Measurements from ENCODE around the gene LMCD1. TPM values are rescaled to one million over a fixed set of nuclear protein-coding genes. Genes with fewer than 3 reads are reported as not detected.

Gene LMCD1
- total RNA-seq, 1 experiment from 2014 or later, result 24.3 TPM

DNA sequence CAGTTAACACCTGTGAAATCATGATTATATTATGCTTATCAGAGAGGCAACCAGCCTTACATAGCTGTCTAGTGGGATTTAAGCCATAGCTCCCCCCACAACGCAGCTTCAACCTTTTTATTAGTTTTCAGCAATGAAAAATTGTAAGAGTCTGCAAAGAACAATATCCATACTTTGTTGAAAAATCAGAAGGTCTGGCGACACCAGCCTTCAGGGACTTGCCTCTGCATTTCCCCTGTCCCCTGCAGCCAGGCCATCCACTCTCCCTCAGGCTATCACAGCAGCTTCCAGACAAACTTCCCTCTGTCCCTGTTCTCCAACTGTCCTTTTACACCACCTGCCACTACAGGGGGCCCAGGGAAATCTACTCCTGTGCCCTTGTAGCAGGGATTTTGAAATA lies 83.0 kb downstream of the LMCD1 start:
- no peak for DNase-seq (ENCODE audit: low read depth, low spot score)
- in situ Hi-C loops (cut with HindIII; ENCODE audit: low pct_unique_long_range_greater_than_20kb, low sequenced_read_pairs), result no loop called here

DNA sequence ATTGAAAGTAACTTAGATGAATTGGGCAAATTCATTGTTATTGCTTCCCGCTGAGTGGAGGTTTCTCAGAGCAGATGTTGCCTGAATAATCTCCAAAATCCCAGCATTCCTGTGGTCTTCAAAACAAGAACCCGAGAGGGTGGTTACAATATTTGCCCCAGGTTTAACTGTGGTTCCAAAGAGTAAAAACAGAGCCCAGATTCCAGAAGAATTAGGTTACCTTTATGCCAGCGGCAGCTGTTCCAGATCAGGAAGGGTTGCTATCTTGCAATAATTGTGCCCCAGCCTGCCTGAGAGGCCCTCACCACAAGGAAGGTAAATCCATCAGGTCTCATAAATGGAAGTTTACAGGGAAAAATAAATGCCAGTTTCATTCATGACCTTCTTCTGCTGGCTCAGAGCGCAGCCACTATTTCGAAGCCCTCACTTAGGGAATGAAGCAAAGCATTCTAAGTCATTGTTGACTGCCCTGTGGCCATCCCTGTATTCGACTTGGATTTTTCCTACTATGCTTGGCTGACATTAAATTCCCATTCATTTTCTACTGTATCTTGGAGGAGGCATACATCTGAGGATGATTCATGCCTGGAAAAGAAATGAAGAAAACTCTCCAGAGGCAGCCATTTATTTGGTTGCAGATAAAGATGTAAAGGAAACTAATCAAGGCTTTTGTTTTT lies 88.4 kb downstream of the LMCD1 start:
- in situ Hi-C loops (cut with HindIII; ENCODE audit: low pct_unique_long_range_greater_than_20kb, low sequenced_read_pairs), result no loop called here
- DNase-seq (ENCODE audit: low read depth, low spot score), result no peak

DNA sequence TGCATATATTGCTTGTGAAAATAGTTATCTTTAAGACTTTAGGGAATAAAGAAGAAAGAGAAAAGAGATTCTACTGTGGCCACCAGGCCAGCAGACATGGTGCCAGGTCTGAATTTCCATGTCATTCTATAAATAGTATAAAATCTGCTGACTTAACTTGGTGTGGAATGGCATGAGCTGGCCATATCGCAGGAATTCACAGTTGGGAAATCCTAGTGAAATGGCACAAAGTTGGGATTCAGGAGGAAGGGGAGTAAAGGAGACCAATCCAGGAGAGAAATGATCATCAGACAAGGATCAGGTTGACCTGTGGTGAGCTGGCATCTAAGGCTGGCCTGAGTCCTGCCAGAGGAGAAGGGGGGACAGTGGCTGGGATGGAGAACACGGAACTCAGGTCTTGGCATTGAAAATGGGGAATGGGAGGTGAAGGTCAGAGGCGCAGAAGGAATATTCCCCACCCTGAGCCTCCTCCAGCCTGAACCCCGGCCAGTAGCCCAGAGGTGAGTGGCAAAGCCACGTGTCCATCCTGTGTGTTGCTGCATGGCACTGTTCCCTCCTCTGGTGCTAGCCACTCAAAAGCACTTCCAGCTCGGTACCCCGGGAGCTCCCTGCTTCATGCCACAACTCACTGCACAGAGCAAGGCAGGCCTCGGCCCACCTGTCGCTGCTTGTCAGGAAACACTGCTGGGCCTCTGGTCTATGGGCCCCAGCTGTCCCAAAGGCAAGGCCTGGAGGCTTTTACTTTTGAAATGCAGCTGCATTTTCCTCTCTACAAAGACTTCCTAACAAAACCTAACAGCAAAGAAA lies 91.6 kb downstream of the LMCD1 start:
- no peak for DNase-seq (ENCODE audit: low read depth, low spot score)
- in situ Hi-C loops (cut with HindIII; ENCODE audit: low pct_unique_long_range_greater_than_20kb, low sequenced_read_pairs), result no loop called here

DNA sequence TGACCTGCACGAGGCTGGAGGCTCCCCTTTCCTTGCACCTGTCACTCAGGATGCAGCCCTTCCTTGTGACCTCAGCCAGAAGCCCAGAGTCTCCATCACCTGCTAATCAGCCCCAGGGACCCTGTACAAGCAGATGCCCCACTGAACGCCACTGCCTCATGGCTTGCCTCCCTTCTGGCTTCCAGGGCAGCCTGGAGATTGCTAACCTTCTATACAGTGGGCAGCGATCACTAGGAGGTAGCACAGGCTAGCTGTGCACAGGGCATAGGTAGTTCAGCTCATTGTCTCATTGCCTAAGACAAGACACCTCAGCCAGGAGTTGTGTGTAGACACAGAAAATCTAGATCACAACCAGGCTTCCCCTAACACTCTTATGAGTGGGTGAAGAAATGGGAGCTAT lies 93.6 kb downstream of the LMCD1 start:
- in situ Hi-C loops (cut with HindIII; ENCODE audit: low pct_unique_long_range_greater_than_20kb, low sequenced_read_pairs), result no loop called here
- DNase-seq (ENCODE audit: low read depth, low spot score), result no peak

DNA sequence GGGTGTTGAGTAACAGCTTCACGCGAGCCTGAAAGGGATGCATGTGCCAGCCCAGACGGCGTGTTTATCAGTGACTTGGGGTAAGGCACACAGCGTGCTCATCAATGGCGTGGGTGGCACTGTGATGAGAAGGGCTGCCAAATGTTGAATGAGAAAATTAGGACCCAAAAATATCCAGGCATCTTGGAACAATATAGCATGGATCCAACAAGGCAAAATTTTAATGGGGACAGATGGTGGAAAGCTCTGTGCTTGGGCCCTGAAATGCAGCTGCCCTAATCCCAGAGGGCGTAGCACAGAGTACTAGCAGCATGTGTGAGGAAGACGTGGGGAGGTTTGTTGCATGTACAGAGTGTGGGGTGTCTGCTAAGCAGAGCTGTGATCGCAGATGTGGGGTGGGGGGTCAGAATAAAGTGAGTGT lies 94.1 kb downstream of the LMCD1 start:
- DNase-seq (ENCODE audit: low read depth, low spot score), result no peak
- in situ Hi-C loops (cut with HindIII; ENCODE audit: low pct_unique_long_range_greater_than_20kb, low sequenced_read_pairs), result no loop called here

DNA sequence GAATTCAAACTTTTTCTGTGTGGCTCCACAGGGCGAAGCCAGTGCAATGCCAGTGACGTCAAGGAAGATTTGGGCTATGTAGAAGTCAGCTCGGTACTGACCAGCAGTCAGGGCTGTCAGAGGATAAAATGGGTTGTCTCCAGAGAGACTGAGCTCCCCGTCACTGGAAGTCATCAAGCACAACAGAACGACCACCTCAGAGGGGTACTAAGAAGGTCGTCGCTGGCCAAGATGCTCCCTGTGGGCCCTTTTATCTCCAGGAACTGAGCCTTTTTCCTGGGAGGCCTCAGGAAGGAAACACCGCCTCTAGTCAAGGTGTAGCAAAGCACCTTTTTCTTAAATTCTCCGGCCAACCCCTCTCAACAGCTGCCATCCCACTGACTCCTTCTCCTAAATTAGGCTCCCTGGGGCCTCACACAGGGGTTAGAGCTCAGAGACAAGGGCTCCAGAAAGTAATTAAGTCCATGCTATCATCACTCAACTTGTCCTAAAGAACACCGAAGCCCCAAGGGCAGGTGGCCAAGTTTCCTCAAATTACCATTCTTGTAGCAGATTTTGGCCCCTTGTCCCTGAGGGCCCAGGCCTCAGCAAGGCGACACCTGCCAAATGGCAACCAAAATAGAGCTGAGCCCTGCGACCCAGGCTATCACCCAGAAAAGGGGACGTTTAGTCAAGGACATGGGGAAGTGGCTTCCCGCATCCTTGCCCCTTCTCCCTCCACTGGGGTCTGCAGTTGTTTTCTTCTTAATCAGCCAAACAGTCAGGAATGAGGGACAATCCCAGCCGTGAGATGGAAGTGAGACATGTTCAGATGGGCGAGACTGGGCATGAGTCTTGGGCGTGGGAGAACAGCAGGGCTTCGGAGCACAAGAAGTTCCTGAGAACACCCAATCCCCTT lies 94.9 kb downstream of the LMCD1 start:
- in situ Hi-C loops (cut with HindIII; ENCODE audit: low pct_unique_long_range_greater_than_20kb, low sequenced_read_pairs), result no loop called here
- no peak for DNase-seq (ENCODE audit: low read depth, low spot score)

DNA sequence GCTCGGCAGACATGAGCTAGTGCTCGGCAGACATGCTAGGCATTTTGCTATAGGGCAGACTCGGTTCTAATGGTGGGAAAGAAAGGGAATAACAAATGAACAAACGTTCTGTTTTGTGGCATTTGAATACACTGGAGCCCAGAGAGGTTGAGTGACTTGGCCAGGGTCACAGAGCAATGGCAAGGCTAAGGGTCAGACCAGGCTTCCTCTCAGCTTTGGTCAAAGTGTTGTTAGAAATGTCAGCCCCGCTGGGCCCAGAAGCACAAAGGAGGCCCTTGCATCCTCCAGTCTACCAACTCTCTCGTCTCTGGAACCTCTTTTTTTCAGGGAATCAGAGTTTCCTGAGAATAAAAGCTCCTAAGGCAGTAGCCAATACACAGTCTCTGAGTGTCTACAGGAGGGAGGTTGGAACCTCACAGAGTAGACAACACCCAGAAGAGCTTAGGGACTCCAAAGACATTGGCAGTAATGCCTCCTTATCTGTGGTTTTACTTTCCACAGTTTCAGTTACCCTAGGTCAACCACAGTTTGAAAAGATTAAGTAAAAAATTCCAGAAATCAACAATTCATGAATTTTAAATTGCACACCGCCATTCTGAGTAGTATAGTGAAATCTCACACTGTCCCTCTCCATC lies 95.7 kb downstream of the LMCD1 start:
- in situ Hi-C loops (cut with HindIII; ENCODE audit: low pct_unique_long_range_greater_than_20kb, low sequenced_read_pairs), result no loop called here

DNA sequence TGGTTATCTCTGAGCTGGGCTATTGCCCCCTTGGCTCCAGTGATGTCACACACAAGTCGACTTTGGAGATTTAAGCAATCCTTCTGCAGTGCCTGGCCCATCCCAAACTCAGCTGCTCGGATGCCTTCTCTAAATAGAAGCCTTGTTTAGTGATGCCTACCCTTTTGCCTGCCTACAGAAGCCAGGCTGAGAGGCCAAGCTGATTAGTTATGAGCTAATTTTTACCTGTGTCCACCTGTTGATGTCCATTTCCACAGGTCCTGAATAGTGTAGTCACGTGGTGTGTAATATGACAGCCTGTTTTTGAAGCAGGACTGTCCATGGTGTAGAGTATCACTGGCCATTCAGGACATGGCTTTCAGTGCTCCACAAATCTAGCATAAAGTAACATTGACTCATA lies 97.5 kb downstream of the LMCD1 start:
- DNase-seq (ENCODE audit: low read depth, low spot score), result no peak
- in situ Hi-C loops (cut with HindIII; ENCODE audit: low pct_unique_long_range_greater_than_20kb, low sequenced_read_pairs), result no loop called here

More for the DNA sequence above, 95.7 kb downstream of the LMCD1 start:
- no peak for DNase-seq (ENCODE audit: low read depth, low spot score)

DNA sequence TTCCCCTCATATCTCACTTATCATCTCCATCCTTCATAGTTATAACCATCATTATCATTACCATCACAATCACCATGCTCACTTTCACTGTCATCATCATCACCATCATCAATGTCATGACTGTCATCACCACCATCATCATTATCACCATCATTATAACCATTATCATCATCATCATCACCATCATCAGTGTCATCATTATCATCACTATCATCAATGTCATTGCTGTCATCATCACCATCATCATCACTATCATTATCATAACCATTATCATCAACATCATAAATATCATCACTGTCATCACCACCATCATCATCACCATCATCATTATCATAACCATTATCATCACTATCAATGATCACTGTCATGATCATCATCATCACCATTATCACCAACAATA lies 98.8 kb downstream of the LMCD1 start:
- in situ Hi-C loops (cut with HindIII; ENCODE audit: low pct_unique_long_range_greater_than_20kb, low sequenced_read_pairs), result no loop called here
- DNase-seq (ENCODE audit: low read depth, low spot score), result no peak

DNA sequence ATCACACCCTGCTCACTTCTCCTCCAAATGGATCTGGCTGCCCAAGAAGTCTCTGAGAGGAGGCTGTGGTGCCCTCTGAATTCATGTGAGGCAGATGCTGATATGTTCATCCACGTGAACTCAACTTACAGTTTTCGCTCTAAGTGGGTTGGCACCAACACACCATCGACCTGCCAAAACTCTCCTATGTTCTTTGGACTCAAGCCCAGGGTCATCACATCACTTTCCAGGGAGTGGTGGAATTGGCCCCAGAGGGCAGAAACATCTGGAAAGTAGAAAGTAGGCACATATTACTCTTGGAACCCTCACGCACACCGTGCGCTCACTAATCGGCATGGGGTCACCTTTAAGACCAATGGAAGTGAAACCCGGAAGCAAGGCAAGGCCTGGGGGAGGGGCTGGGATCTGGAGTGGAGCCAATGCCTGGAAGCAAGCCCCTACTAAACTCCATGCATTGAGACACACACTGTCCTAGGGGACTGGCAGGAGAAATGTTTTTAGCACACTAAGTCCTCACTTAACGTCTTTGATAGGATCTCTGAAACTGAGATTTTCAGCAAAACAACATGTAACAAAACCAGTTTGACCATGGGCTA lies 101.6 kb downstream of the LMCD1 start:
- no peak for DNase-seq (ENCODE audit: low read depth, low spot score)
- in situ Hi-C loops (cut with HindIII; ENCODE audit: low pct_unique_long_range_greater_than_20kb, low sequenced_read_pairs), result no loop called here

DNA sequence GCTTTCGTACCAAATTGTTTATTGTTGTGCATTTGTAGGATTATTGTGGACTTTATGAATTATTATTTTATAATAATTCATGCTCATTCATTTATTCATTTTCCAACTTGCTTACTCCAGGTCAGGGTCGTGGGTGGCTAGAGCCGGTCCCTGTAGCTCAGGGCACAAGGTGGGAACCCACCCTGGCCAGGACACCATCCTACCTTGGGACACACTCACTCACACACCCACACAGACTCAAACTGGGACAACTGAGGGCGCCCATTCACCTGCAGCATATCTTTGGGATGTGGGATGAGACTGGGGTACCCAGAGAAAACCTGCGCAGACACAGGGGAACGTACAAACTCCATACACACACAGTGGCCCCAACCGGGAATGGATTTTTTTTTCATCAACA lies 102.4 kb downstream of the LMCD1 start:
- DNase-seq (ENCODE audit: low read depth, low spot score), result no peak
- in situ Hi-C loops (cut with HindIII; ENCODE audit: low pct_unique_long_range_greater_than_20kb, low sequenced_read_pairs), result no loop called here

DNA sequence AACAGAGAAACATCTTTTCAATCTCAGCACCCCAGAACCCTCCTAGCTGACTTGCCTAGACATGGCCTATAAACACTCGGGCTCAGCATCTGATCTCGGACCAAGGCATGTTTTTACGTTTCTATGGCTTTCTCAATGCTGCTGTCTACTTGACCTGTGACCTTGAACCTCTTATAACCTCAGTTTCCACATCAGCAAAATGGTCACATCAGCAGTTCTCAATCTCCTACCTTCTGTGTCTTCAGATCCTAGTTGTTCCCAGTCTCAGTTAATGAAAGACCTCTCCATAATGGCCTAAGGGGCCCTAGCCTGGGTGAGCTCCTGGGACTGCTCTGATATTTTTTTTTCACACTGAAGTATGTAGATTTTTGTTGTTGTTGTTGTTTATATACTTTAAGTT lies 103.4 kb downstream of the LMCD1 start:
- in situ Hi-C loops (cut with HindIII; ENCODE audit: low pct_unique_long_range_greater_than_20kb, low sequenced_read_pairs), result no loop called here
- DNase-seq (ENCODE audit: low read depth, low spot score), result no peak

DNA sequence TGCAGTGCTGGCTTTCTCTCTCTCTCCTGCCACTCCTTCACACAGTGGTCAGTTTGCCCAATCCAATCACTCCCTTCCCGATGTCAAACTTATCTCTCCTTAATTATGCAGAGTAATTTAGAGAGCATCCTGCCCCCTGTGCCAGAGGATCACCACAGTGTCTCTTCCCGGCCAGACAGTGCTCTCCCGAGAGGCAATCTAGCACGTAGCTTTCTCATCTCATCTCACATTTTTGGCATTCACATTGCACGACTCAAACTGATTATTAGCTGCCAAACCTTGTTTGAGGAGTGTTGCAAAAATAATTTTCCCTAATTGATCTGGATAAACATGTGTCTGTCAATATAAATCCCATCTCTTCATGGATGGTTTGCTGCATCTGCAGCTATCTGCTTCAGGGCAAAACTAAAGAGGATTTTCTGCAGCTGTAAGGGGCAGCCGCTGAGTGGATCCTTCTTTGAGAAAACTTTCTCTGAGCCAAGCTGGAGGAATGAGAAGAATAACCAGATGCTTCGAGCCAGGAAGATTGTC lies 105.1 kb downstream of the LMCD1 start:
- in situ Hi-C loops (cut with HindIII; ENCODE audit: low pct_unique_long_range_greater_than_20kb, low sequenced_read_pairs), result no loop called here
- DNase-seq (ENCODE audit: low read depth, low spot score), result no peak

DNA sequence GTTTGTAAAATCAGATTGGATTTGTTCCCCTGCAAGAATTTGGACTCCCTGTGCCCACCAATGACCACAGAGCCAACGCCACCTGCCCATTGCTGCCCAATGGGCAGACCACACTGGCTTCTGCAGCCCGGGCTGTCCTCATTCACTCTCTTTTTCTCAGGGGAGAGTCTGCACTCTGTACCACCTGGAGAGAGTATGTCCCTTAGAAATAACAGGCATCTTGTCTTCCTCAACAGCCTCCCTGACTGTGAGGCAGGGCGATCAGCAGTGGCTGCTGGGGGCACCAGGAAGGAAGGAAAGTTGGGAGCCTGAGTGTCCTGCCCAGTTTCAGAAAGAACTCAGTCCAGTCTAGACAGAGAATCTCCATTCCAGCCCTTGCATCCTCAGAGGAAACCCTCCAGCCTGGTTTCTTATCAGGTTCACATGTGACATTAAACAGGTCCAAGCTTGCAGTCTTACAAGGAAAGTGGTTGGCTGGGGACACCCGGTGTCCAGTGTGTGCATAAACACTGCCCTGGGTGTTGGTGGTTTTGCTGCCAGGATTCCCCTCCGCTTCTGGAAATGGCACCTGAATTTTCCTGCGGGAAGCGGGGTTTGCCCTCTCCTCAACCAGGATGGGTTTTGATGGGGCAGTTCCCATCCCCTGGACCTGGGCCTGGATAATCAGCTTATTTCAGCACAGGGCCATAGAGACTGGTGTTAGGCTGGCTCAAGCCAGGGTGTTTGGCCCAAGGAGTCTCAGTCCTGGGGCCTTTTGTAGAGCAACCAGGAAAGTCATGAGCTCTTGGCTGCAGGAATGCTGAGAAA lies 105.8 kb downstream of the LMCD1 start:
- DNase-seq (ENCODE audit: low read depth, low spot score), result peak; percentile 56
- in situ Hi-C loops (cut with HindIII; ENCODE audit: low pct_unique_long_range_greater_than_20kb, low sequenced_read_pairs), result no loop called here

DNA sequence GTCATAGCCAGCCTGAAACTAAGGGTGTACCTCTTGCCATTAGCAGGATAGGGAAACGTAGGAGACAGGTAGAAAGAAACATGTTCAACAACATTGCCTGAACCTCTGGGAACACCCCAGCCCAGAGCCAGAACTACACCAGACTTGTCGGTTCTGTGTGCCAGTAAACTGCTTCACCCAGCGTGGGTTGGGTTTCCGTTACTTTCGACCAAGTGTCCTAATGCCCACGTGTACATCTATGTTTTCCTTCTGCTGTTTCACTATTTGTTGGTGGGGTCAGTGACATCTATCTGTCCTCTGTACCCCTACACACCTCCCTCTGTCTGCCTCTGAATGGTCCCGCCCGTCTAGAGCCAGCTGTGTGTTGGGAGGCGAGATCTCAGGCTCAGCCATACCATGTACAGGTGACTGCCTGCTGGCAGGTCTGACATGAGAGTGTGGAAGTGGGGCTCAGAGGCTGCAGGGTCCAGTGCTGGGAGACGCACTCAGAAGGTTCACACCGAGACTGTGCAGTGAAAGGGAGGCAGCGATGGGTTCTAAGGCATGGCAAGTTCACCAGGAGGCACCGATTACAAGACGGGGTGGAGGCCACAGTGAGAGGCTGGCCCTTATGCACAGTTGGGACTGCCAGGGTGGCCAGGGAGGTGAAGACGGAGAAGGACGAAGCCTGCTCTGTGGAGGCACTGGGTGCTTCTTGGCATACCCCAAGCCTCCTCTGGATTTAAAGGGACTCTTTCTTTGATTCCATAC lies 106.6 kb downstream of the LMCD1 start:
- DNase-seq (ENCODE audit: low read depth, low spot score), result no peak
- in situ Hi-C loops (cut with HindIII; ENCODE audit: low pct_unique_long_range_greater_than_20kb, low sequenced_read_pairs), result no loop called here
